ENCODE results near the gene PPP1R1C.
"Not testable (repeated sequence)": the region's sequence is repeated elsewhere in the genome, so short reads cannot be mapped to it uniquely, and the experiment has no call there.

Gene PPP1R1C

DNA sequence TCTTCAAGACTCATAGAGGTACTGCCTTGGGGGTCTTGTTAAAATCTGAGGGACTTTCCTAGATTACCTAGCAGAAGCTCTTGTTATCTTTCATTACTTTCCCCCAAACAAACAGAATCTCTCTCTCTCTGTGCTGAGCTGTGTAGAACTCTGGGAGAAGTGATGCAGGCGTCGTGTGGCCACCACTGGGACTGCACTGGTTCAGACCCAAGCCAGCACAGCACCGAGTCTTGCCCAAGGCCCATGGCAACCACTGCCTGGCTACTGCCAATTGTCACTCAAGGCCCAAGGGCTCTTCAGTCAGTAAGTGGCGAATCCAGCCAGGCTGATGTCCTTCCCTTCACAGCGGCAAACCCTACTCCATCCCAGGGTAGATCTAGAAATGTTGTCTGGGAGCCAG, 28.6 kb downstream of the PPP1R1C start:
- no peak for DNase-seq (ENCODE audit: low read depth in 3 of 3, low spot score in 1 of 3)

GRCh38 chr2:182015334-182016109, 29.9 kb downstream of the PPP1R1C start:
- no peak for DNase-seq (ENCODE audit: low read depth in 3 of 3, low spot score in 1 of 3)

DNA sequence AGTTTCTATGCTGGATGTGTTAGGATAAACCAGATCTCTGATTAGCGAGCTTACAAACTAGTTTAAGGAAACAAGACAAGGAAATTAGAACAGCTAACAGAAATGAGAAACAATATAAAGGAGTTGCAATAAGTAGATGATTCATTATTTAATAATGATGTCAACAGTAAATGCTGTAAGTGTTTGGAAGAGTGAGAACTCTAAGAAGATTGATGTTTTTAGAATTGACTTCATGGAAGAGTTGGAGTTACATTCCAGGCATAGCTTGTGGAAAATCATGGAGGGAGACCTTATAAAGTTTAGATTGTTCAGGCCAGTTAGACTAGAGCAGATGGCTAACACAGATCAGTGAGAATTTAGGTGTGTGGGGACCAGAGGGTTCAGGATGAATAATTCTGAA, 32.6 kb downstream of the PPP1R1C start:
- DNase-seq (ENCODE audit: low read depth in 3 of 3, low spot score in 1 of 3) = no peak

- no peak for DNase-seq (ENCODE audit: low read depth in 3 of 3, low spot score in 1 of 3)
Observed at GRCh38 chr2:182019731-182020130, 34.1 kb downstream of the PPP1R1C start.

DNA sequence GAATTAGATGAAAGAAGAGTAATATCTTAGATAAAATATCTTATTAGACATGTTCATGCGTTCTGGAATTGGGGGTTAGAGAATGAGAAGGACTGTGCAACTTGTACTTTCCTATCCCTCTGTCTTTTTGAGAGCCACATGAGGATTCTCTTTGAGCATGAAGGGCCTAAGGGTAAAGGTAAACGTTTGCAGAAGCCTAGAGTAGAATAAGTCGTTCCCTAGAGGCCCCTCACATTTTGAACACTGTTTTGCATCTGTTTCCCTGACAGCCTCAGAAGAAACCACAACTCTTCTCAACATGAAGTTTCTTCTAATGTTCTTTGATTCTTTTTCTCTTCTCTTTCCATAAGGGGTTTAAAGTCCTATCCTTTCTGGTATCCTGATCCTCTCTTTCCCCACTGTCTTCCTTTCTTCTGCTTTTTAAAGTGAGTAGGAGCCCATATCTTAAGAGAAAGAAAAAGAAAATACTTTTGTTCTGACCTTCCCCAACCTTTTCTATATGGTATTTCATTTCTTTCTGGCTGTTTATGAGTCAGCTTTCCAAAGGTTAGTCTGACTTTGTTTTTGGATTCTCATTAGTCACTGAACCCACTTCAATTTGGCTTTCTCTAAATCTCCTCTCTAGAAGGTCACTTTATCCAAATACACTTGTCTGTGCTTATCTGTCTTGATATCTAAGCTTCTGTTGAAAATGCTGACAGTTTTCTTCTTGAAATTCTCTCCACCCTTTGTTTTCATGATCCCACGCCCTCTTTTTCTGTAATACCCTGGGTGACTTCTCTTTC, 34.8 kb downstream of the PPP1R1C start:
- DNase-seq (ENCODE audit: low read depth in 3 of 3, low spot score in 1 of 3) = no peak

DNA sequence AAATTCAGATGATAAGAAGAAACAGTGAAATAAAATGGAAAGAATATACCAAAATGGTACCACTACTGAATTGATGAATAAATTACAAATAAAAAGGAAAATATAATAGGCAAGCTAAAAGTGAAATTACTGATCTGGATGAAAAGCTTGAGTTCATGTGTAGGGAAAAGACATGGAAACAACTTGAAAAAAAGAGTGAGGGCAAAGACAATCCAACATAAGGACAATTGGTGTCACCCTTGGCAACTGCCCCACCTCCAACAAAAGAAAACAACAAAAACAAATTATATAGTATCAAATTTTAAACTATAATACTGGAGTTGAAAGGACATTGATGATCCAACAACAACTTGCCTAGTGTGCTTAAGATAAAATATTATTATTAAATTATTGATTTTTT, 37.6 kb downstream of the PPP1R1C start:
- no peak for DNase-seq (ENCODE audit: low read depth in 3 of 3, low spot score in 1 of 3)

GRCh38 chr2:182030875-182031274, 45.2 kb downstream of the PPP1R1C start:
- not testable (repeated sequence) for DNase-seq (ENCODE audit: low read depth in 3 of 3, low spot score in 1 of 3)

DNA sequence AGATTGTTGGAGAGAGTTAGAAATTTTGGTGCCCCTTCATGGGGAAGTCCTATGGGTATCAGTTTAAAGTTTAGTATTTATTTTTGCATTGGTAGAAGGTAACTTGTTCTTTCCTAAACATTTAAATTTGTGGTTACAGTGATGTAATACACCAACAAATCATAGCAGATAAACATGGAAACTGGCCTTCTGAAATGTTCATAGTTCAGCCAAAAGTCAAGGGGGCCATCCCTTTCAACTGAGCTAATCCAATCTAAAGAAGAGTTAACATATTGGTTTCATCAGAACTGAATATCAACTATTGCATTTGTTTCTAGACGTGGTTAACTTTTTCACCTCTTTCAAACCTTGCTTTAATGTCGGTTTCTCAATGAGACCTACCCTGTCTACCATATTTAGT, 46.3 kb downstream of the PPP1R1C start:
- no peak for DNase-seq (ENCODE audit: low read depth in 3 of 3, low spot score in 1 of 3)

GRCh38 chr2:182033449-182033848, 47.8 kb downstream of the PPP1R1C start:
- no peak for DNase-seq (ENCODE audit: low read depth in 3 of 3, low spot score in 1 of 3)

DNA sequence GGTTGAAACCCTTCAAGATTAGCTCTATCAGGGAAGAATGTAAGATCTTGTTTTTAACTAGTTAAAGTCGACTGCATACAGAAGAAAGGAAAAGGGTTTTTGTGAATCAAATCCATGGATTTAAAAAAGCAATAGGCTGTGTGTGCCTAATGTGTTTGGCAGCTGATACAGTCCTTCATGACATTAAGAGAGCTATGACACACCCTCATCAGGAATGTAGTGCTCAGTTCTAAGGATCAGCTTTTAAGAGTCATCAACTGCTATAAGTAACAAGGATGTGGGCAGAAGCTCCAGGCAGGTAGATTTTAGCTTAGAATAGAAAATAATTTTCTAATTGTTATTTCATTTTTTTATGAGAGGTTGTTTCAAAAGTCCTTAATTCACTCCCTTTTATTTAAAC, 52.9 kb downstream of the PPP1R1C start:
- DNase-seq (ENCODE audit: low read depth in 3 of 3, low spot score in 1 of 3) = no peak

GRCh38 chr2:182043021-182043420, 57.4 kb downstream of the PPP1R1C start:
- no peak for DNase-seq (ENCODE audit: low read depth in 3 of 3, low spot score in 1 of 3)

DNA sequence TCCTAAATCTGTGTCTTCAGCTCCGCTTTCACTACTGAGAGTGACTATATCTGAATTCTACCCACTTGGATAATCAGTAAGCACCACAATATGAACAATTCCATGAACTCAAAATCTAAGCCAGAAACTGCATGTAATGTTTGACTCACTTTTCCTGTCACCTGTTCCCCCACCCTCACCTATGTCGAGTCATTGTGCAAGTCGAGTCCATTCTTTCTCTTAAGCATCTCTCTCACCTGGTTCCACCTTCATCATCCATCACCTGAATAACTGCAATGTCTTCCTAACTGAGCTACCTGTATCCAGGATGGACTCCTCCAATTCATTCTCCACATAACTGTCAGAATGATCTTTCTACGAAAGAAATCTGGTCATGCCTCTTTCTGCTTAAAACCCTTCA, 58.2 kb downstream of the PPP1R1C start:
- DNase-seq (ENCODE audit: low read depth in 3 of 3, low spot score in 1 of 3) = no peak

GRCh38 chr2:182047544-182047943, 61.9 kb downstream of the PPP1R1C start:
- DNase-seq (ENCODE audit: low read depth in 3 of 3, low spot score in 1 of 3) = no peak

DNA sequence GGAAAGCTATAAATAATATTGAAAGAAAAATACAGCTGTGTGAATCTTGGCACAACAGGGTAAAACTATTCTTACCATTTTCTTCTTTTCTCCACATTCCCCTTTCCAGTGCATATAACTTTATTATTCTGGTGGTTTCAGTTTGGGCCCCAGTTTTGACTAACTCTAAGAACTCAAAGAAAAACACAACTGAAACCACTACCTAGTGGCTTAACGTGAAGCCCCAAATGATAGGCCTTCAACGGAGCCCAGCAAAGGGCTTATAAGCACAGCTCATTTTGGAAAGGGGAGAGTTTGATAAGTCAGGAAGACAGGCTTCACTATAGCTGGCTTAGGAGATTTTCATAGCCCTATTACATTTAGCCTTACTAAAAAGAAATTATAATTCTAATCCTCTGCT, 62.4 kb downstream of the PPP1R1C start:
- no peak for DNase-seq (ENCODE audit: low read depth in 3 of 3, low spot score in 1 of 3)

DNA sequence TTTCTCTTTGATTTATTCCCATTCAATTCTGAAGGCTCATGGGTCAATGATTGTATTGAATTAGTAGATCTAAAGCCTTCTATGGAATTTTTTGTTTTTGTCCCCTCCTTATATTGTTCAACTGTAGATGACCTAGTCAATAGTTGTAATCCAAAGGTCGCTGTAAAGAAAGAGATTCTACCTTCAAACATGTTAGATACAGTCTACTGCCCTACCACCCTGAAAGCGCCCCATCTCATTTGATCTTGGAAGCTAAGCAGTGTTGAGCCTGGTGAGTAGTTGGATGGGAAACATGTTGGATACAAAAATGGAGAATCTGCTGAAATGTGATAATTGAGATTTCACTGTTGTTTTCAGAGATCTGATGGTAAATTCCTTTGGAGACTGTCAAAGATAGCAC, 63.0 kb downstream of the PPP1R1C start:
- no peak for DNase-seq (ENCODE audit: low read depth in 3 of 3, low spot score in 1 of 3)

DNA sequence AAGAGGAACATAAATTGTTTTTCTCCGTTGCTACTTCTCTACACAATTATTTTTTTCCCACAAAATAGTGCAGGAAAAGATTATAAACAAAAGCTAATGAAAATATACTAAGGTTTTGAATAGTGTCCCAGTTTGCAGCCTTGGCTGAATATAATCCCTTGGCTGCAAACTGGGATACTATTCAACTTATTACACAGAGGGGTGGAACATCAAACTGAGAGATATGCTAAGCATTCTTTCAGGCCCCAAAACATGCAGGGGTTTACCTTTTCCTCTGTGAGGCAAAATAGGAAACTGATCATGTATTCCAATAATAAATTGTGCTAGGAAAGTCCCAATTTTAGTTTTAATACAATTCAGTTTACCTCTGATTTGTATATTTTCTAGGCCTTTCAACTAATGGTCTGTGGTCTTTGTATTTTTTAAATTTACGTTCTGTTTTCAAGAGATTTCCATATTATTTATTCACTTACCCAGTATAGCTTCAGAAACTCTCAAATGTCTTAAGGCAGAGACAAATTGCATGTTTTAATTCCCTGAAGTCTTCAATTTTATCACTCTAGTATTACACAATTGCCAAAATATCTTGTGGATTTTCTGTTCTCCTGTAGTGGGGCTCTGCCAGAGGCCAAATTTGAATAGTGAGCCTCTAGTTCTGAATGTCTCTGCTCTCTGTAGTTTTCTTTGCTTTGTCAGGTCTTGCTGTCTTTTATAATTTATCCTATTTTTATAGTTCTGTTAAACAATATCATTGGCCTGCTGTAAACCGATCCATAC, 63.9 kb downstream of the PPP1R1C start:
- DNase-seq (ENCODE audit: low read depth in 3 of 3, low spot score in 1 of 3) = no peak

- DNase-seq (ENCODE audit: low read depth in 3 of 3, low spot score in 1 of 3) = no peak
Observed at GRCh38 chr2:182050333-182051135, 64.9 kb downstream of the PPP1R1C start.

- no peak for DNase-seq (ENCODE audit: low read depth in 3 of 3, low spot score in 1 of 3)
Observed at GRCh38 chr2:182055993-182056392, 70.3 kb downstream of the PPP1R1C start.

DNA sequence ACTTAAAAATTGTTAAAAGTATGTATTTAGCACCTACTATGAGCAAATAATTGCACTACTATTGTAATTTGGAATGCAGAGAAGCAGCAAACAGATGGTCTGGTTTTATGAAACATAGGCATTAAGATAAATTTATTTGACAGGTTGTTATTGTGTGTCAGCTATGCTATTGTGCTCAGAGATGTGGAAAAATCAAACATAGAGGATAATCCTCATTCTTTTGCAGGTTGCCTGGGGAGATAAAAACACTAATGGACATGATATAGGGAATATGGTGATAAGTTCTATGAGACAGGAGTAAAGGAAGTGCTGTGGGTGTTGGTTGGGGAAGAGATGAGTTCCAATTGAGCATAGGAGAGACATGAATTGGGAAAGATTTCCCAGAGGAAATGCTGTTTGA, 71.3 kb downstream of the PPP1R1C start:
- no peak for DNase-seq (ENCODE audit: low read depth in 3 of 3, low spot score in 1 of 3)

DNA sequence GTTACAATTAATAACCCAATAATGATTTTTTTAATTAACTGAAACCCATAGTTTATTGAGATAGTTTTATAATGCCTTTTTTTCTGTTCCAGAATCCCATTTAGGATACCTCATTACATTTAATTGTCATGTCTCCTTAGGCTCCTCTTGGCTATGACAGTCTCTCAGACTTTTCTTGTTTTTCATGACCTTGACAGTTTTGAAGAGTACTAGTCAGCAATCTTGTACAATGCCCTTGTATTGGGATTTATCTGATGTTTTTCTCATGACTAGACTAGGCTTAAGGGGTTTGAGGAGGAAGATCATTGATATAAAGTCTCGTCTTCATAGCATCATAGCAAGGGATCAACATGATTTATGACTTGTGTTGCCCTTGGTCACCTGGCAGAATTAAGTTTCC, 72.4 kb downstream of the PPP1R1C start:
- DNase-seq (ENCODE audit: low read depth in 3 of 3, low spot score in 1 of 3) = no peak

- no peak for DNase-seq (ENCODE audit: low read depth in 3 of 3, low spot score in 1 of 3)
Observed at GRCh38 chr2:182061739-182062138, 76.1 kb downstream of the PPP1R1C start.

All from stimulated activated CD4-positive, alpha-beta T cell treated with anti-CD3 and anti-CD28 coated beads, TNF-alpha, amount 100 ng/mL, for 1 hour (primary cell).